Thymus (tissue), 11 donors: ENCODE measurements around the gene SYT10. TPM values are rescaled to one million over a fixed set of nuclear protein-coding genes. Genes with fewer than 3 reads are reported as not detected.
"Not testable (repeated sequence)": the region's sequence is repeated elsewhere in the genome, so short reads cannot be mapped to it uniquely, and the experiment has no call there.

Experiments
- DNase-seq, 9 donors: peaks; one replicate each; pipeline ENCODE4 v3.0.0-alpha.2; 2013; ENCODE audit warnings: low spot score in 9 of 9, low read depth in 6 of 9, missing footprints in 1 of 9
- H3K27ac ChIP-seq, 2 donors: one replicate each; pipeline ENCODE4 v1.5.1; 2013; ENCODE audit warnings: control low read depth in 1 of 2, low read depth in 1 of 2, low read length in 1 of 2, mild to moderate bottlenecking in 1 of 2, moderate library complexity in 1 of 2
- H3K27me3 ChIP-seq, 2 donors: one replicate each; pipeline ENCODE4 v1.5.1; 2013; ENCODE audit warnings: low read length in 1 of 2; ENCODE audit not compliant: control insufficient read depth in 2 of 2, insufficient read depth in 1 of 2
- H3K36me3 ChIP-seq, 2 donors: one replicate each; pipeline ENCODE4 v1.5.1; 2013; ENCODE audit warnings: low read length in 1 of 2, mild to moderate bottlenecking in 1 of 2, moderate library complexity in 1 of 2; ENCODE audit not compliant: control insufficient read depth in 2 of 2, insufficient read depth in 2 of 2
- H3K4me1 ChIP-seq, 2 donors: one replicate each; pipeline ENCODE4 v1.5.1; 2013; ENCODE audit warnings: low read length in 2 of 2; ENCODE audit not compliant: control insufficient read depth in 2 of 2, insufficient read depth in 2 of 2
- H3K4me3 ChIP-seq, 2 donors: one replicate each; pipeline ENCODE4 v1.5.1; 2013; ENCODE audit warnings: low read length in 2 of 2, control low read depth in 1 of 2, mild to moderate bottlenecking in 1 of 2
- H3K9me3 ChIP-seq, 2 donors: one replicate each; pipeline ENCODE4 v1.5.1; 2013; ENCODE audit warnings: low read length in 1 of 2, mild to moderate bottlenecking in 1 of 2; ENCODE audit not compliant: control insufficient read depth in 2 of 2, insufficient read depth in 1 of 2
- WGBS: extraction: QIAGEN DNeasy Blood & Tissue Kit; methylation state at CpG from one replicate; pipeline ENCODE4 v1.1.7; 2013; 5-methylcytosine and 5-hydroxymethylcytosine counted together
- polyA plus RNA-seq: library from polyadenylated mRNA; stranded (reverse); fragments of 200-250 nt; gene quantifications from one replicate; pipeline ENCODE4 v1.2.3, GENCODE V29; 2013
- total RNA-seq: library from RNA; stranded (reverse); fragments of 120-200 nt; gene quantifications from one replicate; pipeline ENCODE4 v1.2.4, GENCODE V29; 2013
- donor health status: healthy.

The SYT10 gene
- total and polyA plus RNA-seq, 2 donors = under 0.01 TPM; not detected in 1

- not testable (repeated sequence) for H3K4me1 ChIP-seq, H3K9me3 ChIP-seq, H3K27ac ChIP-seq, H3K27me3 ChIP-seq, DNase-seq, H3K36me3 ChIP-seq, H3K4me3 ChIP-seq
- WGBS = 94% methylated on average over 6 of the region's 6 CpGs
Measured at GRCh38 chr12:33412410-33412809, 27.2 kb downstream of the SYT10 start.

DNA sequence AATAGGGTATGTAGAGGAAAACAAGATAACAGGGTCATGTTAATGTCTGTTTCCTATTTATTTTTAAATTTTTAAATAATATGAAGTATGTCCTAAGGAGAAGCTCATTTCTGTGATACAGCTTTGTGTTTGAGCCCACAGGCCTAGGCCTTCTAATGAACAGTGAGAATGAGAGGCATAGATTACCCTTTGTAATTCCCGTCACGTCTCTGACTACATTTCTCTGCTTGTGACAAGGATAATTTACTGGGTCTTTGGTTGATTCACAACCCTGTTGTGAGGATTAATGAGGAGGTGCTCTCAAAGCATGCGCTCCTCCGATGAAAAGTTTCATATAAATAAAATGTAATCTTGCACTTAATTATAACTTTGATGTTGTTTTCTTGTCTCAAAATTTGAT lies 56.1 kb downstream of the SYT10 start:
- Histone ChIP-seq H3K4me3 (no peak overlapping the region), H3K27ac (no peak overlapping the region), H3K36me3 (no peaks in the 10 kb centered on the region), H3K27me3 (no peaks in the 10 kb centered on the region), H3K9me3 (no peaks in the 10 kb centered on the region), H3K4me1 (no peaks in the 10 kb centered on the region)
- DNase-seq = no peak
- 93% methylated on average over 4 of the region's 4 CpGs for WGBS

DNA sequence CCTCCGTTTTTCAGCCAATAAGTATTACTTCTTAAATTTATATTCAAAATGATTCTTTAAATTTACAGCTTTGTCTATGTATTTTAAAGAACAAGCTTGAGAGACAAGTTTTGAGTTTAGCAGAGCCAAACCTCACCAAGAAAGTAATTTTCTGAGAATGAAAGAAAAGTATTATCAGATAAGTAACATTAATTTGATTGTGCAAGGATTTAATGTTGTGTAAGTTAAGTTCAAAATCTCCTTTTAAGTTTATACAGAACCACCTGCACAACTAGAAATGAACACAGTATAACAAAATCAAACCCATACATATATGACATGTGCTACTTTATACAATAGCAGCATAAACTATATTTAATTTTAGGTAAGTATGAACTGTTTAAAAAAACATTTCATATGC lies 63.5 kb downstream of the SYT10 start:
- 86% methylated on average over 1 of the region's 1 CpG for WGBS
- no peaks in the 10 kb centered on the region for H3K4me1 ChIP-seq

GRCh38 chr12:33370318-33370717 lies 69.3 kb downstream of the SYT10 start:
- WGBS = 86% methylated on average over 2 of the region's 2 CpGs
- Histone ChIP-seq H3K27ac (no peak overlapping the region), H3K9me3 (no peaks in the 10 kb centered on the region), H3K36me3 (no peaks in the 10 kb centered on the region), H3K27me3 (no peaks in the 10 kb centered on the region), H3K4me1 (no peaks in the 10 kb centered on the region), H3K4me3 (no peak overlapping the region)
- DNase-seq = no peak

More for the DNA sequence above, 63.5 kb downstream of the SYT10 start:
- no peak overlapping the region for H3K4me3 ChIP-seq
- H3K36me3 ChIP-seq = no peaks in the 10 kb centered on the region
- no peak overlapping the region for H3K27ac ChIP-seq
- H3K27me3 ChIP-seq = no peaks in the 10 kb centered on the region
- DNase-seq = no peak
- no peaks in the 10 kb centered on the region for H3K9me3 ChIP-seq

- WGBS = 86% methylated on average over 2 of the region's 2 CpGs
- no peak for DNase-seq
- Histone ChIP-seq H3K4me3 (no peak overlapping the region), H3K4me1 (no peaks in the 10 kb centered on the region), H3K27me3 (no peaks in the 10 kb centered on the region), H3K9me3 (no peaks in the 10 kb centered on the region), H3K36me3 (no peaks in the 10 kb centered on the region), H3K27ac (no peak overlapping the region)
Measured at GRCh38 chr12:33357181-33357580, 82.4 kb downstream of the SYT10 start.

- Histone ChIP-seq H3K36me3 (no peaks in the 10 kb centered on the region), H3K27me3 (no peaks in the 10 kb centered on the region), H3K27ac (no peak overlapping the region), H3K4me1 (no peaks in the 10 kb centered on the region), H3K4me3 (no peak overlapping the region), H3K9me3 (no peaks in the 10 kb centered on the region)
- no peak for DNase-seq
Measured at GRCh38 chr12:33349791-33350190, 89.8 kb downstream of the SYT10 start.

GRCh38 chr12:33331961-33332398 lies 107.6 kb downstream of the SYT10 start:
- not testable (repeated sequence) for H3K36me3 ChIP-seq, H3K4me1 ChIP-seq, H3K27me3 ChIP-seq, DNase-seq, H3K4me3 ChIP-seq, H3K9me3 ChIP-seq, H3K27ac ChIP-seq
- WGBS = 92% methylated on average over 15 of the region's 15 CpGs

GRCh38 chr12:33330940-33331339 lies 108.7 kb downstream of the SYT10 start:
- Histone ChIP-seq H3K36me3 (no peaks in the 10 kb centered on the region), H3K4me3 (no peak overlapping the region), H3K4me1 (no peaks in the 10 kb centered on the region), H3K27me3 (no peaks in the 10 kb centered on the region), H3K9me3 (no peaks in the 10 kb centered on the region), H3K27ac (no peak overlapping the region)
- 83% methylated on average over 2 of the region's 2 CpGs for WGBS
- DNase-seq = no peak
